ENCODE measurements around the gene HGF.

DNA sequence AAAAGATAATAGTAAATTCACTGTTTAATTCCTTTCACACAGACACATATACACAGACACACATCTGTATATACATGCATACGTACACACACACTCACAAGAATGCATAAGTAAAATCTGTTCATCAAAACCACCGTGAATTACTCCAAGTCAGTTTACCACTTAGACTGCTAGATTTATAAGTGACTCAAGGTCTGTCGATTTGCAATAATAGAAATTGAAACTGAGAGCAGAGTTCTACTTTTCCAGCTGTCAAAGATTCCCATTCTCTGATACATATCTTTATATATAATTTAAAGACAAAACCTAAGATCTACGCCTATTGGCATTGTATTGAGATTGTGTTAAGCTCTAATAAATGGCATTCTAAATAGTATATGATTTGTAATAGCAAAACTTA is 9.9 kb upstream of the HGF start:
- TF ChIP-seq, protein P1, sequence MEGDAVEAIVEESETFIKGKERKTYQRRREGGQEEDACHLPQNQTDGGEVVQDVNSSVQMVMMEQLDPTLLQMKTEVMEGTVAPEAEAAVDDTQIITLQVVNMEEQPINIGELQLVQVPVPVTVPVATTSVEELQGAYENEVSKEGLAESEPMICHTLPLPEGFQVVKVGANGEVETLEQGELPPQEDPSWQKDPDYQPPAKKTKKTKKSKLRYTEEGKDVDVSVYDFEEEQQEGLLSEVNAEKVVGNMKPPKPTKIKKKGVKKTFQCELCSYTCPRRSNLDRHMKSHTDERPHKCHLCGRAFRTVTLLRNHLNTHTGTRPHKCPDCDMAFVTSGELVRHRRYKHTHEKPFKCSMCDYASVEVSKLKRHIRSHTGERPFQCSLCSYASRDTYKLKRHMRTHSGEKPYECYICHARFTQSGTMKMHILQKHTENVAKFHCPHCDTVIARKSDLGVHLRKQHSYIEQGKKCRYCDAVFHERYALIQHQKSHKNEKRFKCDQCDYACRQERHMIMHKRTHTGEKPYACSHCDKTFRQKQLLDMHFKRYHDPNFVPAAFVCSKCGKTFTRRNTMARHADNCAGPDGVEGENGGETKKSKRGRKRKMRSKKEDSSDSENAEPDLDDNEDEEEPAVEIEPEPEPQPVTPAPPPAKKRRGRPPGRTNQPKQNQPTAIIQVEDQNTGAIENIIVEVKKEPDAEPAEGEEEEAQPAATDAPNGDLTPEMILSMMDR (conservative IDR thresholded peaks at IDR 0.05; ENCODE audit: low read length), result no peak
- no peak for TF ChIP-seq EZH2phosphoT487 (IDR thresholded peaks at IDR 0.05; ENCODE audit: borderline replicate concordance, low read depth, low read length)
